IPS-18a (cell line): Measurements from ENCODE around the gene FAM83G.
"Not testable (repeated sequence)": the region's sequence is repeated elsewhere in the genome, so short reads cannot be mapped to it uniquely, and the experiment has no call there.

ENCODE experiments used
- H3K27ac ChIP-seq: one replicate; pipeline ENCODE4 v1.5.1; 2013; ENCODE audit warnings: low read length
- H3K27me3 ChIP-seq: one replicate; pipeline ENCODE4 v1.6.1; 2013; ENCODE audit warnings: mild to moderate bottlenecking, low read length; ENCODE audit not compliant: control insufficient read depth, insufficient read depth
- H3K36me3 ChIP-seq: one replicate; pipeline ENCODE4 v1.6.1; 2013; ENCODE audit warnings: low read depth, low read length; ENCODE audit not compliant: control insufficient read depth
- H3K4me1 ChIP-seq: one replicate; pipeline ENCODE4 v1.6.1; 2013; ENCODE audit warnings: low read depth, low read length; ENCODE audit not compliant: control insufficient read depth
- H3K4me3 ChIP-seq: one replicate; pipeline ENCODE4 v1.5.1; 2013; ENCODE audit warnings: low read length
- H3K9ac ChIP-seq: one replicate; pipeline ENCODE4 v1.6.1; 2013; ENCODE audit warnings: mild to moderate bottlenecking, low read length, moderate library complexity
- H3K9me3 ChIP-seq: one replicate; pipeline ENCODE4 v1.6.1; 2013; ENCODE audit warnings: low read depth, low read length; ENCODE audit not compliant: control insufficient read depth

FAM83G gene

GRCh38 chr17:18933102-18934058, 71.2 kb downstream of the FAM83G start:
- Histone ChIP-seq H3K4me3 (no peak overlapping the region), H3K27me3 (no peaks in the 10 kb centered on the region), H3K36me3 (peaks cover 20% of the 10 kb centered on the region), H3K9ac (no peak overlapping the region), H3K9me3 (no peaks in the 10 kb centered on the region), H3K4me1 (no peaks in the 10 kb centered on the region), H3K27ac (no peak overlapping the region)

DNA sequence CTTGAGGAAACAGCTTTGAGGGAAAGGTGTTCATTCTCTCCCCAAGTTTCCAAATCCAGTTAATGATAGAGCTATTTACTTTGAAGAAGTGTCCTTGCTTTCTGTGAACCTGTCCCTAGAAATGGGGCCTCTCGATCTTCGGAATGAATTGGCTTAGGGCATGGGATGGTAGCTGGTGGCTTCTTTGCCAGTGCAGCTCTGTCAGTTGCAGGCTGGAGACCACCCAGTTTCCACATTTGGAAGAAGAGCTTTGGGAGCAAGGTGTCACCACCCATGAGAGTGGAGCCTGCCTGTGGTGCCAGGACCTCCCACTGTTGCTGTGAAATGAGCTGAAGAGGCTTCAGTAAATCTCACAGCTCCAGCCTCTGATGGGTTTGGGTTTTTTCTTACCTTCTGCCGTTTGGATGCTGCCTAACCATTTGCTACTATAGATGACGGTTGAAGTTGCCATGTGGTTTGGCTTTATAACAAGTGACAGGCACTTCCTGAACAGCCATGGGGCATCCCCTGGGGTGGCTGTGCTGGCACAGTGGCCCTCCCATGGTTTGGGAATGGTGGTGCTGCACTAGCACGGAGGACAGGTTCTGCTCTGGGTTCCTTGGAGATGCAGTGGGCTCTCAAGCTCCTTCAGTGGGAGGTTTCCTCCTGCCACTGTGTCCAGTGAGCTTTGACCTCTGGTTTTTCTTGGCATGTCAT, 72.1 kb downstream of the FAM83G start:
- H3K4me1 ChIP-seq: no peaks in the 10 kb centered on the region
- H3K27ac ChIP-seq: no peak overlapping the region
- H3K27me3 ChIP-seq: no peaks in the 10 kb centered on the region
- no peak overlapping the region for H3K4me3 ChIP-seq
- H3K9me3 ChIP-seq: no peaks in the 10 kb centered on the region
- peaks cover 20% of the 10 kb centered on the region for H3K36me3 ChIP-seq
- no peak overlapping the region for H3K9ac ChIP-seq

GRCh38 chr17:18928628-18929125, 75.9 kb downstream of the FAM83G start:
- Histone ChIP-seq H3K9ac (no peak overlapping the region), H3K27ac (no peak overlapping the region), H3K36me3 (peaks cover 20% of the 10 kb centered on the region)

GRCh38 chr17:18925187-18925586, 79.4 kb downstream of the FAM83G start:
- no peaks in the 10 kb centered on the region for H3K9me3 ChIP-seq
- no peaks in the 10 kb centered on the region for H3K4me1 ChIP-seq
- no peaks in the 10 kb centered on the region for H3K27me3 ChIP-seq
- H3K36me3 ChIP-seq: peaks cover 10% of the 10 kb centered on the region
- no peak overlapping the region for H3K4me3 ChIP-seq
- no peak overlapping the region for H3K27ac ChIP-seq
- no peak overlapping the region for H3K9ac ChIP-seq

More at GRCh38 chr17:18928628-18929125, 75.9 kb downstream of the FAM83G start:
- no peaks in the 10 kb centered on the region for H3K27me3 ChIP-seq
- no peak overlapping the region for H3K4me3 ChIP-seq
- no peaks in the 10 kb centered on the region for H3K9me3 ChIP-seq
- H3K4me1 ChIP-seq: no peaks in the 10 kb centered on the region

GRCh38 chr17:18922596-18922995, 82.0 kb downstream of the FAM83G start:
- not testable (repeated sequence) for H3K4me1 ChIP-seq, H3K4me3 ChIP-seq, H3K9ac ChIP-seq, H3K9me3 ChIP-seq, H3K27me3 ChIP-seq, H3K27ac ChIP-seq
- H3K36me3 ChIP-seq: peaks cover 10% of the 10 kb centered on the region

DNA sequence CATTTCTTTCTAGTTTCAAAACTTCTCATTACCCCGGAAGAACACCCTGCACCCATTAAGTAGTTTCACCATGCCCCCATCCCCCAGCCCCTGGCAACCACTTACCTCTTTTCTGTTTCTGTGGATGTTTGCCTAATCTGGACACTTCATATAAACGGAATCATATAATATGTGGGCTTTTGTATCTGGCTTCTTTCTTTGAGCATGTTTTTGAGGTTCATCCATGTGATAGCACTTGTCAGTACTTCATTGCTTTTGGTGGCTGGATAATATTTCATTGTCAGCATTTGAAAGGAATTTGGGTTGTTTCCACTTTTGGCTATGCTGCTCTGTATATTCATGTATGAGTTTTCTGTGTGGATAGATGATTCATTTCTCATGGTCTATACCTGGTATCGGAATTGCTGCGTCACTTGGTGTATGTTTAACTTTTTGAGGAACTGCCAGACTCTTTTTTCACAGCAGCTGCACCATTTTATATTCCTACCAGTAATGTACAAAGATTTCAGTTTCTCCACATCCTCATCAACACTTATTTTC, 82.6 kb downstream of the FAM83G start:
- Histone ChIP-seq H3K9me3 (no peaks in the 10 kb centered on the region), H3K4me3 (no peak overlapping the region), H3K4me1 (no peaks in the 10 kb centered on the region), H3K27ac (no peak overlapping the region), H3K27me3 (no peaks in the 10 kb centered on the region), H3K36me3 (peaks cover 13% of the 10 kb centered on the region), H3K9ac (no peak overlapping the region)

GRCh38 chr17:18921485-18921884, 83.1 kb downstream of the FAM83G start:
- H3K4me1 ChIP-seq: no peaks in the 10 kb centered on the region
- no peak overlapping the region for H3K4me3 ChIP-seq
- H3K9ac ChIP-seq: no peak overlapping the region
- H3K9me3 ChIP-seq: no peaks in the 10 kb centered on the region
- H3K36me3 ChIP-seq: peaks cover 18% of the 10 kb centered on the region
- no peaks in the 10 kb centered on the region for H3K27me3 ChIP-seq
- H3K27ac ChIP-seq: no peak overlapping the region

GRCh38 chr17:18920911-18921441, 83.6 kb downstream of the FAM83G start:
- H3K4me3 ChIP-seq: no peak overlapping the region
- no peak overlapping the region for H3K9ac ChIP-seq

GRCh38 chr17:18919963-18920362, 84.6 kb downstream of the FAM83G start:
- Histone ChIP-seq H3K4me1 (no peaks in the 10 kb centered on the region), H3K36me3 (peaks cover 24% of the 10 kb centered on the region), H3K4me3 (no peak overlapping the region), H3K27ac (no peak overlapping the region), H3K27me3 (no peaks in the 10 kb centered on the region), H3K9ac (no peak overlapping the region), H3K9me3 (no peaks in the 10 kb centered on the region)

More at GRCh38 chr17:18920911-18921441, 83.6 kb downstream of the FAM83G start:
- Histone ChIP-seq H3K9me3 (no peaks in the 10 kb centered on the region), H3K4me1 (no peaks in the 10 kb centered on the region), H3K27ac (no peak overlapping the region), H3K36me3 (peaks cover 23% of the 10 kb centered on the region), H3K27me3 (no peaks in the 10 kb centered on the region)
